SK-N-SH (cell line): ENCODE measurements around the gene KLHL42. TPM values are rescaled to one million over a fixed set of nuclear protein-coding genes. Genes with fewer than 3 reads are reported as not detected.

Experiments
- REST ChIP-seq: IDR thresholded peaks from 2 replicates; pipeline ENCODE4 v1.6.1; 2012; ENCODE audit warnings: mild to moderate bottlenecking, low read depth, low read length, moderate library complexity
- USF2 ChIP-seq: fragments of 150-350 bp; IDR thresholded peaks from 2 replicates; pipeline ENCODE4 v1.6.1; 2017; ENCODE audit warnings: antibody characterized with exemption, low read length, low read depth, borderline replicate concordance
- polyA plus RNA-seq, 3 experiments: library from polyadenylated mRNA; depleted of rRNA; stranded (reverse); fragments of >200 nt; gene quantifications; 2 replicates each; pipeline ENCODE4 v1.2.3, GENCODE V29; 2012
- small RNA-seq, 7 experiments: library from RNA; depleted of rRNA; stranded (forward); fragments of <200 nt; gene quantifications; one replicate each; pipeline ENCODE3, GENCODE V24; 2012

KLHL42 gene
- polyA plus RNA-seq, 1 of the 3 experiments (the other 2 are of a cell fraction): 11.7 TPM

DNA sequence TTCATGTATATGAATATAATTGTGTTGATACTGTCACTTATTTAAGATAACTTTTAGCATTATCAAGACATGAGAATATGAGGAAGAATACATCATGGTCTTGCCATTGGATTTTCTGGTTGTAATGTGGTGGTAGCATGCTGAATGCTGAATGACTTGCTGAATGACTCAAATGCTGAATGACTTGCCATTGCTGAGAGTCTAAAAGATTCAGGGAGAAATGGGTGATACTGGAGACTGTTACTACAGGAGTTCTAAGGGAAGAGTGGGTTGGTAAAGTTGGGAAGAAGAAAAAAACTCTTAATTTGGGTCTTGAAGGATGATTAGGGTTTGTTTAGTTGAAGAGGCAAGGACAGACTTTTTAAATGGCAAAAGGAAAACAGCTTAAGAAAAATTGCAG is 72.1 kb downstream of the KLHL42 start (continued):
- TF ChIP-seq REST (no peak), USF2 (no peak)

Small RNA genes within 50 kb of the gene (small RNA-seq; reads per million reads assigned to genes)
- gene RF00019 (0 reads per million in 7 experiments), gene RF02271 (0 reads per million in 7 experiments)

Other genes with a start within 250 kb of the KLHL42 start
- gene REP15, start 83.8 kb upstream of the KLHL42 start, polyA plus RNA-seq (2012; rRNA removed): 0.84 and 1.3 TPM in 2 replicates
- 32.4 and 35.9 TPM in 2 replicates for gene MRPS35, start 69.4 kb upstream of the KLHL42 start, polyA plus RNA-seq (2012; rRNA removed)
- not detected in 2 replicates for gene MANSC4, start within 50 bp of the KLHL42 start, polyA plus RNA-seq (2012; rRNA removed)
- gene PTHLH, start 192.5 kb downstream of the KLHL42 start, polyA plus RNA-seq (2012; rRNA removed): 29.0 and 29.1 TPM in 2 replicates